ENCODE data around the gene NPDC1.

The NPDC1 gene

GRCh38 chr9:137086531-137087408 is 40.8 kb upstream of the NPDC1 start, which contains the start of gene MAN1B1:
TSS of gene MAN1B1 (plus strand) at chr9:137086985. CDS start at chr9:137087000, 15 bp downstream.
- no peak for TF ChIP-seq EP300 (IDR thresholded peaks at IDR 0.05; ENCODE audit: borderline replicate concordance)
- TF ChIP-seq, protein P1, sequence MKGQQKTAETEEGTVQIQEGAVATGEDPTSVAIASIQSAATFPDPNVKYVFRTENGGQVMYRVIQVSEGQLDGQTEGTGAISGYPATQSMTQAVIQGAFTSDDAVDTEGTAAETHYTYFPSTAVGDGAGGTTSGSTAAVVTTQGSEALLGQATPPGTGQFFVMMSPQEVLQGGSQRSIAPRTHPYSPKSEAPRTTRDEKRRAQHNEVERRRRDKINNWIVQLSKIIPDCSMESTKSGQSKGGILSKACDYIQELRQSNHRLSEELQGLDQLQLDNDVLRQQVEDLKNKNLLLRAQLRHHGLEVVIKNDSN (IDR thresholded peaks at IDR 0.05), result peak; percentile 89
- no peak for TF ChIP-seq RAD21 (IDR thresholded peaks at IDR 0.05; ENCODE audit: low read depth)
- 0 out of 2 replicates have a peak, but pooled peaks have one; percentile 29 for TF ChIP-seq TCF12 (IDR thresholded peaks at IDR 0.05; ENCODE audit: low read depth)
- TF ChIP-seq TAF1 (IDR thresholded peaks at IDR 0.05; ENCODE audit: low read depth), result peak; percentile 95
- TF ChIP-seq, protein P2, sequence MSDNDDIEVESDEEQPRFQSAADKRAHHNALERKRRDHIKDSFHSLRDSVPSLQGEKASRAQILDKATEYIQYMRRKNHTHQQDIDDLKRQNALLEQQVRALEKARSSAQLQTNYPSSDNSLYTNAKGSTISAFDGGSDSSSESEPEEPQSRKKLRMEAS (IDR thresholded peaks at IDR 0.05), result peak; percentile 92
- peak; percentile 89 for TF ChIP-seq YY1 (IDR thresholded peaks at IDR 0.05; ENCODE audit: low read depth)
- 0 out of 2 replicates have a peak, but pooled peaks have one; percentile 5 for TF ChIP-seq EGR1 (IDR thresholded peaks at IDR 0.05)
- TF ChIP-seq CREB1 (IDR thresholded peaks at IDR 0.05; ENCODE audit: low read depth), result no peak; the same call in 1 of the 2 replicates

DNA sequence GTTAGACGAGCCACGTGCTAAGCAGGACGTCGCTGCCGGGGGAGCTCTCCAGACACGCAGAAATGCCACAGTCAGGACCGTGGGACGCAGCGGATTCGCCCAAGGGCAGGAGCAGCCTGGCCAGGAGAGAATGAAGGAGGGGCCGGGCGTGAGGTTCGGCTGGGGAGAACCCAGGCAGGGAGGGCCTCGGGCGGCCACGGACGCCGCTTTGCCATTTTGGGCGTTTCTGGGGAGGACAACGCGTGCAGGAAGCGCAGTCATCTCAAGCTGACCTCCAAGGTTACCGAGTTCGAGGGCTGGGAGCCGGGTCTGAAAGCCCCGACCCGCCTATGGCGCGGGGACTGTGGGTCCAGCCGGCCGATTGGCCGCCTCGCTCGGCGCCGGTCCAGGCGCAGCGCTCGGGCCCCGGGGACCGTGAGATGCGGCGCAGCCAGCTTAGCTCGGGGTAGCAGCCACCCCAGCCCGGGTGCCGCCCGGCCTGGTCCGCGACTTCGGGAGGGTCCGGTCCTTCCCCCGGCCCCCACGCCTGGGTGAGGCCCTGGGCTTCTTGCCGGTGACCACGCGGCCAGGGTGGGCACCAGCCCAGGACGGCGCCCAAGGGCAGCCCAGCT is 40.0 kb upstream of the NPDC1 start:
- TF ChIP-seq RAD21 (IDR thresholded peaks at IDR 0.05; ENCODE audit: low read depth) (no peak), EGR1 (IDR thresholded peaks at IDR 0.05) (no peak), CEBPB (IDR thresholded peaks at IDR 0.05) (no peak), TCF12 (IDR thresholded peaks at IDR 0.05; ENCODE audit: low read depth) (no peak), ZBTB7A (IDR thresholded peaks at IDR 0.05; ENCODE audit: low read depth) (no peak), EP300 (IDR thresholded peaks at IDR 0.05; ENCODE audit: borderline replicate concordance) (no peak), TAF1 (IDR thresholded peaks at IDR 0.05; ENCODE audit: low read depth) (no peak), CREB1 (IDR thresholded peaks at IDR 0.05; ENCODE audit: low read depth) (no peak), FOXM1 (IDR thresholded peaks at IDR 0.05; ENCODE audit: borderline replicate concordance, low read depth) (no peak), YY1 (IDR thresholded peaks at IDR 0.05; ENCODE audit: low read depth) (no peak), NFIC (IDR thresholded peaks at IDR 0.05) (no peak), TEAD4 (IDR thresholded peaks at IDR 0.05) (no peak)
- TF ChIP-seq, protein P1 (IDR thresholded peaks at IDR 0.05), result no peak
- TF ChIP-seq, protein P3, sequence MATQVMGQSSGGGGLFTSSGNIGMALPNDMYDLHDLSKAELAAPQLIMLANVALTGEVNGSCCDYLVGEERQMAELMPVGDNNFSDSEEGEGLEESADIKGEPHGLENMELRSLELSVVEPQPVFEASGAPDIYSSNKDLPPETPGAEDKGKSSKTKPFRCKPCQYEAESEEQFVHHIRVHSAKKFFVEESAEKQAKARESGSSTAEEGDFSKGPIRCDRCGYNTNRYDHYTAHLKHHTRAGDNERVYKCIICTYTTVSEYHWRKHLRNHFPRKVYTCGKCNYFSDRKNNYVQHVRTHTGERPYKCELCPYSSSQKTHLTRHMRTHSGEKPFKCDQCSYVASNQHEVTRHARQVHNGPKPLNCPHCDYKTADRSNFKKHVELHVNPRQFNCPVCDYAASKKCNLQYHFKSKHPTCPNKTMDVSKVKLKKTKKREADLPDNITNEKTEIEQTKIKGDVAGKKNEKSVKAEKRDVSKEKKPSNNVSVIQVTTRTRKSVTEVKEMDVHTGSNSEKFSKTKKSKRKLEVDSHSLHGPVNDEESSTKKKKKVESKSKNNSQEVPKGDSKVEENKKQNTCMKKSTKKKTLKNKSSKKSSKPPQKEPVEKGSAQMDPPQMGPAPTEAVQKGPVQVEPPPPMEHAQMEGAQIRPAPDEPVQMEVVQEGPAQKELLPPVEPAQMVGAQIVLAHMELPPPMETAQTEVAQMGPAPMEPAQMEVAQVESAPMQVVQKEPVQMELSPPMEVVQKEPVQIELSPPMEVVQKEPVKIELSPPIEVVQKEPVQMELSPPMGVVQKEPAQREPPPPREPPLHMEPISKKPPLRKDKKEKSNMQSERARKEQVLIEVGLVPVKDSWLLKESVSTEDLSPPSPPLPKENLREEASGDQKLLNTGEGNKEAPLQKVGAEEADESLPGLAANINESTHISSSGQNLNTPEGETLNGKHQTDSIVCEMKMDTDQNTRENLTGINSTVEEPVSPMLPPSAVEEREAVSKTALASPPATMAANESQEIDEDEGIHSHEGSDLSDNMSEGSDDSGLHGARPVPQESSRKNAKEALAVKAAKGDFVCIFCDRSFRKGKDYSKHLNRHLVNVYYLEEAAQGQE (IDR thresholded peaks at IDR 0.05; ENCODE audit: low read depth), result no peak
- TF ChIP-seq, protein P2 (IDR thresholded peaks at IDR 0.05), result no peak

DNA sequence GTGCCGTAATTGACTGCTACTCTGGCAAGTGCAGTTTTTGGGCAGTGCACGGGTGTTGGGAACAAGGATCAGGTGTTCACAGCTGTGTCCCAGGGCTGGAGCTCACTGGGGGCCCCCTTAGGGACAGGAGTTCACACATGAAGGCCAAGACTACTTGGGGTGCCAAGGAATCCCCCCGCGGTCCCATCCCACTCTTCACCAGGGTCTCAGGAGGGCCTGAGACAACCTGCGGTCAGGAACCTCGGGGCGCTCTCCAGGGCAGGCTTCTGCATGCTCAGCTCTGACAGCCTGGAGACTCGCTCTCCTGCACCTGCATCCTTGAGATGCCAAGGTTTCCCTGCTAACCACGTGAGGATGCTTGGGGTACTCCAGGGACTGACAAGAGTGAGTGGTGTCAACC is 38.5 kb upstream of the NPDC1 start:
- TF ChIP-seq ZBTB7A (IDR thresholded peaks at IDR 0.05; ENCODE audit: low read depth) (no peak), TCF12 (IDR thresholded peaks at IDR 0.05; ENCODE audit: low read depth) (no peak), YY1 (IDR thresholded peaks at IDR 0.05; ENCODE audit: low read depth) (no peak), EP300 (IDR thresholded peaks at IDR 0.05; ENCODE audit: borderline replicate concordance) (no peak), EGR1 (IDR thresholded peaks at IDR 0.05) (no peak), CREB1 (IDR thresholded peaks at IDR 0.05; ENCODE audit: low read depth) (no peak), CEBPB (IDR thresholded peaks at IDR 0.05) (no peak), TEAD4 (IDR thresholded peaks at IDR 0.05) (no peak), FOXM1 (IDR thresholded peaks at IDR 0.05; ENCODE audit: borderline replicate concordance, low read depth) (no peak), TAF1 (IDR thresholded peaks at IDR 0.05; ENCODE audit: low read depth) (no peak), RAD21 (IDR thresholded peaks at IDR 0.05; ENCODE audit: low read depth) (no peak), NFIC (IDR thresholded peaks at IDR 0.05) (no peak)
- TF ChIP-seq, protein P1 (IDR thresholded peaks at IDR 0.05), result no peak
- TF ChIP-seq, protein P2 (IDR thresholded peaks at IDR 0.05), result no peak
- TF ChIP-seq, protein P3 (IDR thresholded peaks at IDR 0.05; ENCODE audit: low read depth), result no peak

- TF ChIP-seq TAF1 (IDR thresholded peaks at IDR 0.05; ENCODE audit: low read depth) (no peak), YY1 (IDR thresholded peaks at IDR 0.05; ENCODE audit: low read depth) (peak; percentile 63), RAD21 (IDR thresholded peaks at IDR 0.05; ENCODE audit: low read depth) (no peak), NFIC (IDR thresholded peaks at IDR 0.05) (no peak), FOXM1 (IDR thresholded peaks at IDR 0.05; ENCODE audit: borderline replicate concordance, low read depth) (no peak), TCF12 (IDR thresholded peaks at IDR 0.05; ENCODE audit: low read depth) (peak; percentile 53; the same call in 1 of the 2 replicates)
- TF ChIP-seq, protein P1 (IDR thresholded peaks at IDR 0.05), result no peak
- TF ChIP-seq, protein P3 (IDR thresholded peaks at IDR 0.05; ENCODE audit: low read depth), result no peak
These were observed 37.5 kb upstream of the NPDC1 start for GRCh38 chr9:137083394-137084004.

Measured in Ishikawa (cell line).